PFSK-1 (cell line): Measurements from ENCODE around the gene VAV2.

ENCODE experiments used
- FOXP2 ChIP-seq: optimal IDR thresholded peaks from 2 replicates; pipeline ENCODE3; 2011; ENCODE audit warnings: borderline replicate concordance, control low read depth, inconsistent platforms; ENCODE audit not compliant: insufficient read depth; ENCODE audit errors: extremely low read length, extremely low read depth
- POLR2AphosphoS5 ChIP-seq: IDR thresholded peaks from 2 replicates; pipeline ENCODE4 v1.6.1; 2012; ENCODE audit warnings: low read depth, mild to moderate bottlenecking, control low read depth, low read length, moderate library complexity
- REST ChIP-seq, 2 experiments: IDR thresholded peaks; 2 replicates each; pipeline versions ENCODE4 v1.6.1 to v1.8.0; 2011 to 2012; ENCODE audit warnings: low read depth in 2 of 2, low read length in 2 of 2, control low read depth in 1 of 2, inconsistent platforms in 1 of 2, mild to moderate bottlenecking in 1 of 2, moderate library complexity in 1 of 2; ENCODE audit not compliant: insufficient read depth in 1 of 2
- SIN3A ChIP-seq: IDR thresholded peaks from 2 replicates; pipeline ENCODE4 v1.6.1; 2012; ENCODE audit warnings: mild to moderate bottlenecking, low read length, moderate library complexity, borderline replicate concordance; ENCODE audit not compliant: insufficient read depth
- TAF1 ChIP-seq: IDR thresholded peaks from 2 replicates; pipeline ENCODE4 v1.6.1; 2012; ENCODE audit warnings: low read length, control low read depth, borderline replicate concordance; ENCODE audit not compliant: insufficient read depth

The VAV2 gene

GRCh38 chr9:133854048-133854447 lies 138.1 kb downstream of the VAV2 start:
- TF ChIP-seq FOXP2 (no peak), REST (IDR thresholded peaks at IDR 0.05; ENCODE audit: insufficient read depth in 1 of 2, low read depth in 2 of 2, low read length in 2 of 2) (no peak), SIN3A (no peak)

- TF ChIP-seq POLR2AphosphoS5 (no peak), SIN3A (no peak), FOXP2 (no peak), REST (IDR thresholded peaks at IDR 0.05; ENCODE audit: insufficient read depth in 1 of 2, low read depth in 2 of 2, low read length in 2 of 2) (no peak), TAF1 (no peak)
Measured at GRCh38 chr9:133853331-133853730, 138.8 kb downstream of the VAV2 start.

- TF ChIP-seq FOXP2 (no peak), TAF1 (no peak), SIN3A (no peak), REST (IDR thresholded peaks at IDR 0.05; ENCODE audit: insufficient read depth in 1 of 2, low read depth in 2 of 2, low read length in 2 of 2) (no peak), POLR2AphosphoS5 (no peak)
Measured at GRCh38 chr9:133852431-133852830, 139.7 kb downstream of the VAV2 start.

GRCh38 chr9:133851693-133852092 lies 140.4 kb downstream of the VAV2 start:
- TF ChIP-seq TAF1 (no peak), POLR2AphosphoS5 (no peak), SIN3A (no peak), FOXP2 (no peak), REST (IDR thresholded peaks at IDR 0.05; ENCODE audit: insufficient read depth in 1 of 2, low read depth in 2 of 2, low read length in 2 of 2) (no peak)

GRCh38 chr9:133850937-133851336 lies 141.2 kb downstream of the VAV2 start:
- TF ChIP-seq REST (IDR thresholded peaks at IDR 0.05; ENCODE audit: insufficient read depth in 1 of 2, low read depth in 2 of 2, low read length in 2 of 2) (no peak), TAF1 (no peak), FOXP2 (no peak), POLR2AphosphoS5 (no peak), SIN3A (no peak)
